NCI-H82 (cell line): ENCODE data around the gene SBF1.
"Not testable (repeated sequence)": the region's sequence is repeated elsewhere in the genome, so short reads cannot be mapped to it uniquely, and the experiment has no call there.

Source experiments
- DNase-seq: peaks from one replicate; lab custom pipeline; 2025; lab: John Stamatoyannopoulos, UW

Gene SBF1

GRCh38 chr22:50445071-50445879 lies 29.6 kb downstream of the SBF1 start:
- no peak for DNase-seq

GRCh38 chr22:50444663-50445062 lies 30.2 kb downstream of the SBF1 start:
- DNase-seq, result no peak

GRCh38 chr22:50443801-50444625 lies 30.8 kb downstream of the SBF1 start:
- DNase-seq, result no peak

- DNase-seq, result no peak
These were observed 31.6 kb downstream of the SBF1 start for GRCh38 chr22:50443197-50443596.

GRCh38 chr22:50441428-50441993 lies 33.3 kb downstream of the SBF1 start:
- no peak for DNase-seq

GRCh38 chr22:50440544-50441249 lies 34.1 kb downstream of the SBF1 start:
- DNase-seq, result no peak

GRCh38 chr22:50439871-50440331 lies 34.9 kb downstream of the SBF1 start:
- DNase-seq, result no peak

- DNase-seq, result no peak
These were observed 35.4 kb downstream of the SBF1 start for GRCh38 chr22:50439314-50439870.

- DNase-seq, result no peak
These were observed 36.2 kb downstream of the SBF1 start for GRCh38 chr22:50438305-50439275.

GRCh38 chr22:50437511-50438304 lies 37.1 kb downstream of the SBF1 start:
- no peak for DNase-seq

- no peak for DNase-seq
These were observed 37.9 kb downstream of the SBF1 start for GRCh38 chr22:50436841-50437341.

GRCh38 chr22:50436015-50436830 lies 38.6 kb downstream of the SBF1 start:
- DNase-seq, result no peak

- no peak for DNase-seq
These were observed 39.4 kb downstream of the SBF1 start for GRCh38 chr22:50435291-50436014.

- DNase-seq, result no peak
These were observed 40.0 kb downstream of the SBF1 start for GRCh38 chr22:50434849-50435248.

GRCh38 chr22:50432877-50433510 lies 41.8 kb downstream of the SBF1 start:
- DNase-seq, result not testable (repeated sequence)

- no peak for DNase-seq
These were observed 42.5 kb downstream of the SBF1 start for GRCh38 chr22:50432131-50432876.
